Epithelial cell of alveolus of lung (primary cell): ENCODE data around the gene RHBDD3. TPM values are rescaled to one million over a fixed set of nuclear protein-coding genes. Genes with fewer than 3 reads are reported as not detected.

Source experiments
- total RNA-seq: library from RNA; depleted of rRNA; stranded (reverse); fragments of >200 nt; gene quantifications from 2 replicates; pipeline ENCODE4 v1.2.1, GENCODE V29; 2015

RHBDD3 gene
- 25.3 and 50.1 TPM in 2 replicates for total RNA-seq

DNA sequence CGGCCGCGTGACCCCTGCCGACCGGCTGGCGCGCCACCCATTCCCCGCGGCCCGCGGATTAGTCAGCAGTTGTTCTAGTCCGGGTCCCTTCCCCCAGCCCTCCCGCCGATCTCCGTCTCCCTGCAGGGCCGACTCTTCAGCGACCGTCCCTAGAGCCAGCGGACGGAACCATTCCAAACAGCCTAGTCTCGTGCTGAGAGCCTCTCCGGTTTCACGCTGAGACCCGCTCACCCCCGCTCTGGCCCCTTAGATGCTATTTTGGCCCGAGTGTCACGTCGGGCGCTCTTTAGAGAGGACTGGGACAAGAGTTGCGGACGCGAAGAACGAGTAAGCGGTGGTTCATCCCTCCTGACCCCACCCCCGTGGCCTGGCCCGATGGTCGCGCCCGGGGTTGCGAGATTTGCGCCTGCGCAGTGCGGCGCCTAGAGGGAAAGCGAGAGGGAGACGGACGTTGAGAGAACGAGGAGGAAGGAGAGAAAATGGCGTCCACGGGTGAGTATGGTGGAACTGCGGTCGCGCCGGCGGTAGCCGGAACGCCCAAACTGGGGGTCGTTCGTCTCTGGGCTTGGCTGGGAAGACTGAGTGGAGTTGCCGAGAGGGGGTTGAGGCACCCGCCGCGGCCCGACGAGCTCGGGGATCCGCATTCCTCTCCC, at the start of gene RHBDD3, which contains the start of gene EWSR1:
TSS of gene RHBDD3 (minus strand) at position 124 of the 653 bp plus-strand sequence. CDS start 2,355 bp downstream, outside the sequence.
TSS of gene EWSR1 (plus strand) at position 411 of the 653 bp plus-strand sequence. CDS start at position 480, 69 bp downstream.

GRCh38 chr22:29315286-29316140, 47.7 kb upstream of the RHBDD3 start, which contains the start of gene RASL10A:
TSS of gene RASL10A (minus strand) at chr22:29315697. CDS start at chr22:29315246, 451 bp downstream.

GRCh38 chr22:29306175-29306834, 38.5 kb upstream of the RHBDD3 start, which contains the start of gene GAS2L1:
TSS of gene GAS2L1 (plus strand) at chr22:29306650. CDS start at chr22:29308106, 1,456 bp downstream.

Other genes starting within 250 kb of the RHBDD3 start
- not detected in 2 replicates for gene C22orf31, start 206.2 kb downstream of the RHBDD3 start, total RNA-seq
- 9.2 and 15.6 TPM in 2 replicates for gene KREMEN1, start 194.9 kb downstream of the RHBDD3 start, total RNA-seq
- 1.1 and 1.3 TPM in 2 replicates for gene EMID1, start 62.1 kb downstream of the RHBDD3 start, total RNA-seq
- gene EWSR1, start 287 bp upstream of the RHBDD3 start, total RNA-seq, result 173 and 183 TPM in 2 replicates
- gene GAS2L1, start 38.7 kb upstream of the RHBDD3 start, total RNA-seq, result 13.2 and 24.0 TPM in 2 replicates
- gene RASL10A, start 47.7 kb upstream of the RHBDD3 start, total RNA-seq, result 0.56 TPM in 1 of 2 replicates, not detected in the other
- 36.2 and 63.7 TPM in 2 replicates for gene AP1B1, start 120.6 kb upstream of the RHBDD3 start, total RNA-seq
- gene RFPL1, start 170.6 kb upstream of the RHBDD3 start, total RNA-seq, result not detected in 2 replicates
- 1.3 and 2.2 TPM in 2 replicates for gene NEFH, start 212.2 kb upstream of the RHBDD3 start, total RNA-seq